IMR-90 (cell line): ENCODE results near the gene ZDHHC17. TPM values are rescaled to one million over a fixed set of nuclear protein-coding genes. Genes with fewer than 3 reads are reported as not detected.

Experiments used
- ATAC-seq: fragments of 200-7000 bp; cut with Tn5 transposase; 2 replicates; pipeline ENCODE4 v1.9.1; 2020; ENCODE audit warnings: low read depth, mild to moderate bottlenecking, moderate library complexity
- BruUV-seq: library from RNA; stranded (reverse); fragments of 400-500 nt; replicated peaks from 2 replicates; lab custom pipeline; 2021; lab: Mats Ljungman, UMichigan
- CTCF ChIA-PET: fragments of 300-600 bp; formaldehyde crosslinking; extraction: SDS; loops from one replicate; lab custom pipeline; 2021; ENCODE audit warnings: antibody characterized with exemption; lab: Yijun Ruan, JAX
- POLR2A ChIA-PET: fragments of 300-600 bp; sonication (Branson Sonifier 250); formaldehyde crosslinking; loops from one replicate; lab custom pipeline; 2022; ENCODE audit warnings: antibody characterized with exemption; ENCODE audit not compliant: unreplicated experiment; lab: Charles Lee
- DNase-seq: peaks from one replicate; pipeline ENCODE4 v3.0.0; 2013
- H2AFZ ChIP-seq: replicated peaks from 2 replicates; pipeline ENCODE3; 2013; ENCODE audit warnings: low read length, mild to moderate bottlenecking; ENCODE audit not compliant: poor library complexity
- H2AK5ac ChIP-seq: 2 replicates; pipeline ENCODE4 v1.6.1; 2013; ENCODE audit warnings: low read depth, low read length, inconsistent platforms
- H2AK9ac ChIP-seq: replicated peaks from 2 replicates; pipeline ENCODE3; 2013; ENCODE audit warnings: mild to moderate bottlenecking, low read depth, low read length, moderate library complexity; ENCODE audit not compliant: poor library complexity
- H2BK120ac ChIP-seq: 2 replicates; pipeline ENCODE4 v1.6.1; 2013; ENCODE audit warnings: low read depth, low read length, inconsistent platforms
- H2BK15ac ChIP-seq: 3 replicates; pipeline ENCODE4 v1.6.1; 2013; ENCODE audit warnings: low read depth, low read length, inconsistent platforms
- H2BK20ac ChIP-seq: 2 replicates; pipeline ENCODE4 v1.6.1; 2013; ENCODE audit warnings: low read depth, mild to moderate bottlenecking, inconsistent platforms, low read length, moderate library complexity
- H2BK5ac ChIP-seq: 2 replicates; pipeline ENCODE4 v1.6.1; 2013; ENCODE audit warnings: mild to moderate bottlenecking, low read depth, low read length, inconsistent platforms; ENCODE audit not compliant: poor library complexity, severe bottlenecking
- H3K14ac ChIP-seq: replicated peaks from 2 replicates; pipeline ENCODE4 v1.6.1; 2013; ENCODE audit warnings: low read depth, low read length, inconsistent platforms
- H3K18ac ChIP-seq: 2 replicates; pipeline ENCODE4 v1.6.1; 2013; ENCODE audit warnings: low read depth, low read length, control low read depth
- H3K23ac ChIP-seq: 2 replicates; pipeline ENCODE4 v1.6.1; 2013; ENCODE audit warnings: low read depth, low read length, inconsistent platforms
- H3K27ac ChIP-seq: 2 replicates; pipeline ENCODE4 v1.5.1; 2013; ENCODE audit warnings: mild to moderate bottlenecking, control low read depth, low read length; ENCODE audit not compliant: insufficient read depth
- H3K27me3 ChIP-seq: 2 replicates; pipeline ENCODE4 v1.6.1; 2013; ENCODE audit warnings: low read length; ENCODE audit not compliant: control insufficient read depth, insufficient read depth
- H3K36me3 ChIP-seq: 2 replicates; pipeline ENCODE4 v1.6.1; 2013; ENCODE audit warnings: low read length, mixed read lengths; ENCODE audit not compliant: control insufficient read depth, insufficient read depth
- H3K4ac ChIP-seq: 2 replicates; pipeline ENCODE4 v1.6.1; 2013; ENCODE audit warnings: low read depth, low read length, inconsistent platforms
- H3K4me1 ChIP-seq: 2 replicates; pipeline ENCODE4 v1.6.1; 2013; ENCODE audit warnings: low read length, mixed read lengths; ENCODE audit not compliant: control insufficient read depth, insufficient read depth
- H3K4me2 ChIP-seq: 2 replicates; pipeline ENCODE4 v1.6.1; 2013; ENCODE audit warnings: low read depth, mild to moderate bottlenecking, control low read depth, low read length, moderate library complexity
- H3K4me3 ChIP-seq: 2 replicates; pipeline ENCODE4 v1.5.1; 2013; ENCODE audit warnings: low read depth, mild to moderate bottlenecking, control low read depth, low read length, moderate library complexity; ENCODE audit not compliant: insufficient read depth
- H3K56ac ChIP-seq: 2 replicates; pipeline ENCODE4 v1.6.1; 2013; ENCODE audit warnings: low read length, inconsistent platforms; ENCODE audit not compliant: insufficient read depth; ENCODE audit errors: extremely low read depth
- H3K79me1 ChIP-seq, 2 experiments: 2 replicates each; pipeline ENCODE4 v1.6.1; 2013; ENCODE audit warnings: low read length in 2 of 2, inconsistent platforms in 1 of 2, low read depth in 1 of 2
- H3K9ac ChIP-seq: 2 replicates; pipeline ENCODE4 v1.6.1; 2013; ENCODE audit warnings: low read depth, low read length, control low read depth
- H3K9me1 ChIP-seq: 2 replicates; pipeline ENCODE4 v1.6.1; 2013; ENCODE audit warnings: low read length, inconsistent platforms; ENCODE audit not compliant: insufficient read depth
- H3K9me3 ChIP-seq: 2 replicates; pipeline ENCODE4 v1.6.1; 2013; ENCODE audit warnings: low read length; ENCODE audit not compliant: control insufficient read depth, insufficient read depth
- H4K20me1 ChIP-seq: 2 replicates; pipeline ENCODE4 v1.6.1; 2013; ENCODE audit warnings: low read length, inconsistent platforms; ENCODE audit not compliant: insufficient read depth
- H4K5ac ChIP-seq: 2 replicates; pipeline ENCODE4 v1.6.1; 2013; ENCODE audit warnings: mild to moderate bottlenecking, low read depth, low read length, control low read depth
- H4K8ac ChIP-seq, 2 experiments: 2 replicates each; pipeline ENCODE4 v1.6.1; 2013; ENCODE audit warnings: low read depth in 2 of 2, low read length in 2 of 2, control low read depth in 1 of 2, inconsistent platforms in 1 of 2
- H4K91ac ChIP-seq: 2 replicates; pipeline ENCODE4 v1.6.1; 2013; ENCODE audit warnings: low read depth, low read length, inconsistent platforms; ENCODE audit not compliant: insufficient read depth
- BHLHE40 ChIP-seq: fragments of 150-350 bp; IDR thresholded peaks from 2 replicates; pipeline ENCODE4 v1.6.1; 2016; ENCODE audit warnings: mild to moderate bottlenecking, low read depth, low read length
- CTCF ChIP-seq: conservative IDR thresholded peaks from 2 replicates; pipeline ENCODE4 v1.5.1; 2012; ENCODE audit warnings: mild to moderate bottlenecking, low read depth, low read length, improper control_type of control experiment
- FOS ChIP-seq: fragments of 150-350 bp; IDR thresholded peaks from 2 replicates; pipeline ENCODE4 v1.6.1; 2016; ENCODE audit warnings: low read depth, low read length
- MXI1 ChIP-seq: IDR thresholded peaks from 2 replicates; pipeline ENCODE4 v1.6.1; 2012; ENCODE audit warnings: low read depth, mild to moderate bottlenecking, low read length, moderate library complexity, borderline replicate concordance
- POLR2A ChIP-seq: IDR thresholded peaks from 2 replicates; pipeline ENCODE4 v1.6.1; 2012; ENCODE audit warnings: mild to moderate bottlenecking, low read depth, low read length
- RCOR1 ChIP-seq: IDR thresholded peaks from 2 replicates; pipeline ENCODE4 v1.6.1; 2012; ENCODE audit warnings: mild to moderate bottlenecking, low read length, improper control_type of control experiment; ENCODE audit not compliant: insufficient replicate concordance
- RFX5 ChIP-seq: IDR thresholded peaks from 2 replicates; pipeline ENCODE4 v1.8.0; 2012; ENCODE audit warnings: low read depth, mild to moderate bottlenecking, low read length, moderate library complexity
- USF2 ChIP-seq: fragments of 150-350 bp; IDR thresholded peaks from 2 replicates; pipeline ENCODE4 v1.6.1; 2017; ENCODE audit warnings: mild to moderate bottlenecking, antibody characterized with exemption, low read length, low read depth
- WGBS, 2 experiments: methylation state at CpG; one replicate each; pipeline versions ENCODE4 v1.1.5 to v1.1.7; 2013; ENCODE audit warnings: missing lambda C conversion rate in 2 of 2; ENCODE audit not compliant: insufficient read length in 1 of 2; ENCODE audit errors: extremely low coverage in 2 of 2; 5-methylcytosine and 5-hydroxymethylcytosine counted together
- dilution Hi-C: fragments of 300-500 bp; cut with HindIII; formaldehyde crosslinking; loops from one replicate; pipeline ENCODE4 v1.14.3; 2018; ENCODE audit warnings: low sequenced_read_pairs; ENCODE audit not compliant: unreplicated experiment
- in situ Hi-C: fragments of 300-500 bp; cut with MboI; formaldehyde crosslinking; loops from 3 replicates; pipeline ENCODE4 v1.14.3; 2019; ENCODE audit warnings: low sequenced_read_pairs, inconsistent platforms, mixed read lengths
- intact Hi-C: fragments of 100-400 bp; cut with micrococcal nuclease; formaldehyde crosslinking; loops from 2 replicates; pipeline ENCODE4 v1.10.0; 2022
- polyA plus RNA-seq, 3 experiments: library from polyadenylated mRNA; depleted of rRNA; stranded (reverse); fragments of >200 nt; gene quantifications; 2 replicates each; pipeline ENCODE4 v1.2.3, GENCODE V29; 2012; ENCODE audit warnings: low replicate concordance in 1 of 3
- total RNA-seq: library from RNA; depleted of rRNA; stranded (reverse); fragments of >200 nt; gene quantifications from 2 replicates; pipeline ENCODE4 v1.2.3, GENCODE V29; 2012
- TF ChIP-seq, protein P1 (sequence below): fragments of 150-350 bp; IDR thresholded peaks from 2 replicates; pipeline ENCODE4 v1.6.1; 2016; ENCODE audit warnings: low read depth, mild to moderate bottlenecking, low read length, moderate library complexity, borderline replicate concordance

Gene ZDHHC17
- total and polyA plus RNA-seq, 2 of the 4 experiments (the other 2 are of a cell fraction), result 23.3 to 125 TPM

DNA sequence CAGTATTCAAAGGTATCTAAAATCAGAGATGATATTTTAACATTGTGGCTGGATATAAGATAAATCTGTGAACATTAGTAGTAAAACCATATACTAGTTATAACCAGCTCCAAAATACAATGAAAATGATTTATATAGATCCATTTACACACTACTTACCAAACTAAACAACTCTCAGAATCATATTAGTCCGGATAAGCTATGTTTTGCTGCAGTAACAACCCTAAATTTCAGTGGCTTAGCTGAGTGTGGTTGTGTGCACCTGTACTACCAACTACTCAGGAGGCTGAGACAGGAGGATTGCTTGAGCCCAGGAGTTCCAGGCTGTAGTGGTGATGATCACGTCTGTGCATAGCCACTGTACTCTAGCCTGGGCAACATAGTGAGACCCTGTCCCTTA, 23.8 kb downstream of the ZDHHC17 start:
- WGBS, 2 experiments, result no CpG with 5 or more reads among the region's 2 CpGs
- H3K36me3 ChIP-seq, result no peaks in the 10 kb centered on the region

More for the DNA sequence above, 23.8 kb downstream of the ZDHHC17 start:
- POLR2A ChIA-PET, result no interaction called here
- DNase-seq (no peak), ATAC-seq (no peak)
- Histone ChIP-seq H3K4me1 (peaks cover 2% of the 10 kb centered on the region; the same call in 1 of the 2 replicates), H2AK5ac (no peak overlapping the region), H3K56ac (no peak overlapping the region), H3K4me3 (no peak overlapping the region), H4K8ac (no peak overlapping the region), H3K18ac (no peak overlapping the region), H3K14ac (no peak overlapping the region), H2BK5ac (no peak overlapping the region), H4K5ac (no peak overlapping the region), H2BK120ac (no peak overlapping the region), H2BK15ac (no peak overlapping the region), H4K20me1 (peaks cover 9% of the 10 kb centered on the region; the same call in 1 of the 2 replicates), H3K9me1 (no peaks in the 10 kb centered on the region), H3K27ac (no peak overlapping the region), H3K4ac (no peak overlapping the region), H3K9ac (no peak overlapping the region), H3K23ac (0 out of 2 replicates have a peak overlapping the region, but pooled peaks have one; percentile 32), H2AK9ac (no peak overlapping the region), H3K9me3 (no peaks in the 10 kb centered on the region; the same call in 1 of the 2 replicates), H2BK20ac (no peak overlapping the region), H4K91ac (no peak overlapping the region), H3K4me2 (no peak overlapping the region), H3K27me3 (no peaks in the 10 kb centered on the region), H2AFZ (no peak overlapping the region), H3K79me1 (peaks cover 18 to 62% of the 10 kb centered on the region in 2 experiments)
- no peak for TF ChIP-seq POLR2A
- TF ChIP-seq, protein P1, sequence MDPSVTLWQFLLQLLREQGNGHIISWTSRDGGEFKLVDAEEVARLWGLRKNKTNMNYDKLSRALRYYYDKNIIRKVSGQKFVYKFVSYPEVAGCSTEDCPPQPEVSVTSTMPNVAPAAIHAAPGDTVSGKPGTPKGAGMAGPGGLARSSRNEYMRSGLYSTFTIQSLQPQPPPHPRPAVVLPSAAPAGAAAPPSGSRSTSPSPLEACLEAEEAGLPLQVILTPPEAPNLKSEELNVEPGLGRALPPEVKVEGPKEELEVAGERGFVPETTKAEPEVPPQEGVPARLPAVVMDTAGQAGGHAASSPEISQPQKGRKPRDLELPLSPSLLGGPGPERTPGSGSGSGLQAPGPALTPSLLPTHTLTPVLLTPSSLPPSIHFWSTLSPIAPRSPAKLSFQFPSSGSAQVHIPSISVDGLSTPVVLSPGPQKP, result no peak
- no peak for TF ChIP-seq RCOR1
- no peak for TF ChIP-seq BHLHE40
- TF ChIP-seq USF2, result no peak
- no peak for TF ChIP-seq FOS
- no peak for TF ChIP-seq RFX5
- TF ChIP-seq MXI1, result no peak
- TF ChIP-seq CTCF, result no peak
- dilution Hi-C loops, result no loop called here
- CTCF ChIA-PET, result interaction anchor here (1.1 to 1.3 kb wide), 2 partner anchors 159 to 223 kb away, joined by 3 read pairs; no protein-coding TSS in a partner anchor
- in situ Hi-C loops, result no loop called here
- no TSS peak for BruUV-seq
- intact Hi-C loops, result no loop called here
